GM21367 (cell line): Measurements from ENCODE around the gene ZNF213.
"Not testable (repeated sequence)": the region's sequence is repeated elsewhere in the genome, so short reads cannot be mapped to it uniquely, and the experiment has no call there.

Experiments used
- ATAC-seq: cut with Tn5 transposase; IDR thresholded peaks from one replicate; pipeline ENCODE4 v1.9.1; 2021; ENCODE audit not compliant: unreplicated experiment

The ZNF213 gene

DNA sequence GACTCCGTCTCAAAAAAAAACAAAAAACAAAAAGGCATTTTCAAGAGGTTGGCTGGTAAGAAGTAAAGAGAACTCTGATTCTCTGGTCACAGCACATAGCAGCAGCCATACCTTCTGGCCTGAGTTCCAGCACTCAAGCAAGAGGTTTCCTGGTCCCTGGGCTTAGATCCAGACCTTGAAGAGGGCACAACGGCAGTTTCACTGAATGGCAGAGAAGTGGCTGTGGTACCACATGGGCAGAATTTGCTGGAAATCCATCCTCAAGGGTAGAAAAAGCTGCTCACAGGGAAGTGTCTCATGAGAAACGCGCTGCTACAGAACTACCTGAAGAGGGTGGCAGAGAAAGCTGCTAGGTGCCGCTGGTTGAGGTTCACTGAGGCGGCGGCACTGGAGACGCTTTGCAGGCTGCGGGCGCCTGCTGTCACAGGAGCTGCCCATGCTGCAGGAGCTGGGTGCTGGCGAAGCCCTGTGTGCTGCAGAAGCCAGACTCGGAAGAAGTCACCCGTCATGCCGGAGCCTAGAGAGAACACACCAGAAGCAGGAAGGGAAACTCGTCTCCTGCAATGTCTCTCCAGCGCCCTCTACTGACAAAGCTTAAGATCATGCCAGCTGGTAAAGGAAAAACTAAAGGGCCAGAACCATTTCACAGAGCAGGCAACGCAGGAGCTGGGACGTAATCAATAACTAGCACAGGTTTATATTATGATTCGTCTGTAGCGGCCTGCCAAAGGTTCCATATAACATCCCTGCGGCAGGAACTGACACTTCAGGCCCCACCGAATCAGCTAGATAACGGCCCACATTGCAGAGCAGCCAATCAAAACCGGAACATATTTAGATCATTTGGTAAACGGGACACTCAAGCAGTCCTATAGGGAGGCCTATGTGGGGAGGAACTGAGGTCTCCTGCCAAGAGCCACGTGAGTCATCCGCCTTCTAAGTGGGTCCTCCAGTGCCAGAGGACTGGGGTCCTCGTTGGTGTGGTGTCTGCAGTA, 5.4 kb upstream of the ZNF213 start:
- ATAC-seq: peak; percentile 38

DNA sequence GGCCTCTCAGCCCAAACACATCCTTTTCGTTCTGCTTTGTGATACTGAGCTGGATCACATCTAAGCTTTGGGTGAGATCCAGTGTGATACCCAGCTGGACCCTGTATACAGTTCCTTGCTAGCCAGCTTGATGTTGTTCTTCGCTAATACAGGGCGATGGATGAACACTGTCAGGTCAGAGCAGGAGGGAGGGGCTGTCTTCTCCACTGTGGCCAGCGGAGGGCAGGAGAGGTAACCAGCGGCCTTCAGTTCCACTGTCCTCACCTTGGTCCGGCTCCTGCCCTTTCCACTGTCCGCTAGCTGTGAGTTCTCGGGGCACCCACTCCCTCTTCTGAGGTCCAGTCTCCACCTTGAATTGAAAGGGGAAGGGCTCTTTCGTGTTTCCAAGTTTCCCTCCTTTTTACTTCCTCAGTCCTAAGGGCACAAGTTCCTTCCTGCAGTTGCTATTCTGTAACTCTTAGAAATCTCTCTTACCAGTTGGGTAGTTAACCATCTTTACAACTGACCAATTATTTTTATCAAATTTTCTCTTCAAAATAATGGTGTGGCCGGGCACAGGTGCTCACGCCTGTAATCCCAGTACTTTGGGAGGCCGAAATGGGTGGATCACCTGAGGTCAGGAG, 3.0 kb upstream of the ZNF213 start:
- no peak for ATAC-seq

DNA sequence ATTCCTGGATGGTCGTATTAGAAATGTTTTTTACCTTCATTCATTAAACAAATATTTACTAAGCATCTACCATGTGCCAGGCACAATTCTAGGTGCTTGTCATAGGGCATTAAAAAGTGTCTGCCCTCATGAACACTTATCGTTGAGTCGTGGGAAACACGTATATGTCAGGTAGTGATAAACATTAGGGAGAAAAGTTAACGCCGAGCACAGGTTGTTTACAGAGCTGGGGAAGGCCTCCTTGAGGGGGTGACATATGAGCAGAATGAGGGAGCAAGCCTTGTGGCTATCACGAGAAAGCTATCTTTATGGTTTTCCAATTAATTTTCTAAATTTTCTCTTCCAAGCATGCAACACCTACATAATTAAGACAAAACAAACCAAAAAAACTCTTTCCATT, 985 bp upstream of the ZNF213 start:
- no peak for ATAC-seq

DNA sequence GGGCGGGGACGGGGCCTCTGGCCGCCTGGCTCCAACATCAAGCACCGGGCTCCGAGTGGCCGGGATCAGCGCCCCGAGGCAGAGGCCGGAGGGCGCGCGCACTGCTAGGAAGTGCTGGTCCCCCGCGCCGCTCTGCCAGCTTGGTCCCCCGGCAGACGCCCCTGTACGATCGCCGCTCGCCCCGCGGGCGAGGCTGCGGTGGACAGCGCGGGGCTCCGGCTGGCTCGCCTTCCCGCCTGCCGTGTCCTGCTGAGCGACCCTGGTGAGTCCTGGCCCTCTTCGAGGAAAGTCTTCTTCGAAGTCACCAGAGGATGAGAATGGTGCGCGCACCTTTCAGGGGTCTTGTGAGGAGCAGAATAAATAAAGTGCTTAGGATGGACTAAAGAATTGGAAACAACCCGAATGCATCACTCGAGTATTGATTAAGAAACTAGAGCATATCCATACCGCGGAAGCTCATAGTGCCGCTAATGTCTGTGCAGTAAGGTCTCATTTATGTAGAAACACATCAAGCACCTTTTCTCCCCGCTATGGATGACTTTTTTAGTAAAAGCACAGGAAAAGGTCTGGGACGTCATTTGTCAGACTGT, 392 bp downstream of the ZNF213 start:
- ATAC-seq: peak; percentile 10

DNA sequence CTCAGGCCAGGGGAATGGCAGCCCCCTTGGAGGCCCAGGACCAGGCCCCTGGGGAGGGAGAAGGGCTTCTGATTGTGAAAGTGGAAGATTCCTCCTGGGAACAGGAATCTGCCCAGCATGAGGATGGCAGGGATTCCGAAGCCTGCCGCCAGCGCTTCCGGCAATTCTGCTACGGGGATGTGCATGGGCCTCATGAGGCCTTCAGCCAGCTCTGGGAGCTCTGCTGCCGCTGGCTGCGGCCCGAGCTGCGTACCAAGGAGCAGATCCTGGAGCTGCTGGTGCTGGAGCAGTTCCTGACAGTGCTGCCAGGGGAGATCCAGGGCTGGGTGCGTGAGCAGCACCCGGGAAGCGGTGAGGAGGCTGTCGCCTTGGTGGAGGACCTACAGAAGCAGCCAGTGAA, 2.4 kb downstream of the ZNF213 start:
- no peak for ATAC-seq

DNA sequence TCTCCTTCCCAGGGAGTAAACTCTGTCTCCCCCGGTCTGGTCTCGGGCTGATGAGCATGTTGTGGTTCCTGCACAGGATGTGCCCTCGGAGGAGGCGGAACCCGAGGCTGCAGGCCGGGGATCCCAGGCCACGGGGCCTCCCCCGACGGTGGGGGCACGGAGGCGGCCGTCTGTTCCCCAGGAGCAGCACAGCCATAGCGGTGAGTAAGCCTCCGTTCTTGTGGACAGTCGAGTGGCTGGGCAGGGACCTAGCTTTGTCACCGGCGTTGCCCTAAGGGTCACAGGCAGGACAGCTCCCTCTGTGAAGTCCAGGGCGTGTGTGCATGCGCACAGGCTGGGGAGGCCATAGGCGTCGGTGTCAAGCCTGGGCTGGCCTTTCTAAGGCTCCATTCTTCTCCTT, 3.5 kb downstream of the ZNF213 start:
- no peak for ATAC-seq

DNA sequence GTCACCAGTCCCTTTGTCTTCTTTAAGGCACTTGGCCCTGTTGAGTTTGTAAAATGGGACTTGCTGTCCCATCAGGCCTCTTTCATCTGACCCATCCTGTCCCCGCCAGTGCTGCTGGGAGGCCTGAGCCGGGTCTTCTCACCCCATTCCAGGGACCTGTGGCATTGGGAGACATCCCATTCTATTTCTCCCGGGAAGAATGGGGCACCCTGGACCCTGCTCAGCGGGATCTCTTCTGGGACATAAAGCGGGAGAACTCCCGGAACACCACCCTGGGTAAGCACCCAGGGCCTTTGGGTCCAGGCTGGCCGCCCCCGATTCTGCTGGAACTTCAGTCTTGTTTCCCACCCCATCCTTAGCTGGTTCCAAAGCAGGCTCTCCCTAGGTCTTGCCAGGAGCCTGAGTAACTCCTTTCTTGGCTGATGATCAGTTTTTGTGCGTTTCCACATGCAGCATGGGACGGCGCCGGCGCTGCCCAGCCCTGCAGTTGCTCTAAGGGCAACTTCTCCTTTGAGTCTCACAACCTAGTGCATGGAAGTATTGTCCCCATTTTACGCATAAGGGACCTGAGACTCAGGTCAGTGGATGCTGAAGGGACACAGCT, 4.1 kb downstream of the ZNF213 start:
- ATAC-seq: no peak

DNA sequence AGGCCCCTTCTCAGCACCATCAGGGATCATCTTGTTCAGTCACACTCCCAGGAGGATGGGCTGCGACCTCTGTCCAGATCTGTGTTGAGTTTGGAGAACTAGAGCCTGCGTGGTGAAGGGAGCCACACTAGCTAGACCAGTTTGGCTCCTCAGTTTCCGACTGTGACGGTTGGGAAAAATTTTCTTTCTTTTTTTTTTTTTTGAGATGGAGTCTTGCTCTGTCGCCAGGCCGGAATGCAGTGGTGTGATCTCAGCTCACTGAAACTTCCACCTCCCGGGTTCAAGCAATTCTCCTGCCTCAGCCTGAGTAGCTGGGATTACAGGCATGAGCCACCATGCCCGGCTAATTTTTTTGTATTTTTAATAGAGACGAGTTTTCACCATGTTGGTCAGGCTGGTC, 4.7 kb downstream of the ZNF213 start:
- ATAC-seq: not testable (repeated sequence)

DNA sequence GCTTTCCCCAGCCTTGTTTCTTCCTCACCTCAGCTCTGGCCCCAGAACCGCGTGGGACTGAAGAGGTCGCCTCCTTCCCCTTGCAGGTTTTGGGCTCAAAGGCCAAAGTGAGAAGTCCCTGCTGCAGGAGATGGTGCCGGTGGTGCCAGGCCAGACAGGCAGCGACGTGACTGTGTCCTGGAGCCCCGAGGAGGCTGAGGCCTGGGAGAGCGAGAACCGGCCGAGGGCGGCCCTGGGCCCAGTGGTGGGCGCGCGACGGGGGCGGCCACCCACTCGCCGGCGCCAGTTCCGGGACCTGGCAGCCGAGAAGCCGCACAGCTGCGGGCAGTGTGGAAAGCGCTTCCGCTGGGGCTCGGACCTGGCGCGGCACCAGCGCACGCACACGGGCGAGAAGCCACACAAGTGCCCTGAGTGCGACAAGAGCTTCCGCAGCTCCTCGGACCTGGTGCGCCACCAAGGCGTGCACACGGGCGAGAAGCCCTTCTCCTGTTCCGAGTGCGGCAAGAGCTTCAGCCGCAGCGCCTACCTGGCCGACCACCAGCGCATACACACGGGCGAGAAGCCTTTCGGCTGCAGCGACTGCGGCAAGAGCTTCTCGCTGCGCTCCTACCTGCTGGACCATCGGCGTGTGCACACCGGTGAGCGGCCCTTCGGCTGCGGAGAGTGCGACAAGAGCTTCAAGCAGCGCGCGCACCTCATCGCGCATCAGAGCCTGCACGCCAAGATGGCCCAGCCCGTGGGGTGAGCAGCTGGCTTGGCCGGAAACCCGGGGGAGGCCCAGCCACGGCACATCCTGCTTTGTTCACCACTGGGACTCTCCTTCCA, 6.0 kb downstream of the ZNF213 start:
- ATAC-seq: no peak

DNA sequence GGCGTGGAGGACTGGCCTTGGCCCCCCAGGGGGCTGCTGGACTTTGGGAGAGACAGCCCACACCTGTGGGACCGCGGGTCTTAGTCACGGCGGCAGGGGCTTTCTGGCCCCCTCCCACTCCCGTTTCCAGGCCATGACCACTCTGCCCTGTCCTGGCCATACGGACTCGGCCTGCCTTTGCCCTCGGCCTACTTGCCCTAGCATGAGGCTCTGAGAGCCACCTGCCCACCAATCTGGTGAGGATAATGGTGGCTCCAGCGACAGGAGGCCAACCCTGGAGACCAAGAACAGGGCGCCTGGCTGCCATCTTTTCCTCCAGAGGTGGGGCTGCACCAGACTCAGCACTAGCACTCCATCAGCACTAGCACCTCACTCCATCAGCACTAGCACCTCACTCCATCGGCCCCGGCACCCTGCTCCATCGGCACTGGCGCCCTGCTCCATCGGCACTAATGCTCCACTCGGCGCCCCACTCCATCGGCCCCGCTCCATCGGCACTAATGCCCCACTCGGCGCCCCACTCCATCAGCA, 7.0 kb downstream of the ZNF213 start:
- no peak for ATAC-seq

DNA sequence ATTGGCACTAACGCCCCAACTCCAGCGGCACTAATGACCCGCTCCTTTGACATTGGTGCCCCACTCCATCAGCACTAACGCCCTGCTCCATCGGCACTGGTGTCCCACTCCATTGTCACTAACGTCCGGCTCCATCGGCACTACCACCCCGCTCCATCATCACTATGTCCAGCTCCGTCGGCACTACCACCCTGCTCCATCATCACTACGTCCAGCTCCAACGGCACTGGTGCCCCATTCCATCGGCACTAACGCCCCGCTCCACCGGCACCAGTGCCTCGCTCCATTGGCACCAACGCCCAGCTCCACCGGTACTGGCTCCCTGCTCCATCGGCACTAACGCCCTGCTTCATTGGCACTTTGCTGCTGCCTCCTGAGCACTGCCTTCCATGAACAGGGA, 7.5 kb downstream of the ZNF213 start:
- no peak for ATAC-seq

DNA sequence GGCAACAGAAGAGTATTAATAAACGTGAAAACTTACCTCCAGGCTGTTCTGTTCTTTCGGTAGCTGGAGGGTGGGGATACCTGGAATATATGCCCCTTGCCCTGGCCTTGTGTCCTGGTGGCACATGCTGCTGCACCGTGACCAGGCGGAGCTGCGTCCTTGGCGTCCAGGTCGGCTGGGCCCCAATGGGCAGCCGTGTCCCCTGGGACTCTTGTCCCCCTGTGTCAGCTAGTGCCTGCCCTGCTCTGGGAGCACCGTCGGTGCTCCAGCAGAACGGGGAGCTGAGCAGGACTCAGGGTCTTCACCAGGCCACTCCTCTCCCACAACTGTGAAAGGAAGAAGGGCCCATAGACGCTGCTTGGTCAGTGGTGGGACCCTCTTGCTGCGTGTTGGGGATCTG, 7.9 kb downstream of the ZNF213 start:
- no peak for ATAC-seq

DNA sequence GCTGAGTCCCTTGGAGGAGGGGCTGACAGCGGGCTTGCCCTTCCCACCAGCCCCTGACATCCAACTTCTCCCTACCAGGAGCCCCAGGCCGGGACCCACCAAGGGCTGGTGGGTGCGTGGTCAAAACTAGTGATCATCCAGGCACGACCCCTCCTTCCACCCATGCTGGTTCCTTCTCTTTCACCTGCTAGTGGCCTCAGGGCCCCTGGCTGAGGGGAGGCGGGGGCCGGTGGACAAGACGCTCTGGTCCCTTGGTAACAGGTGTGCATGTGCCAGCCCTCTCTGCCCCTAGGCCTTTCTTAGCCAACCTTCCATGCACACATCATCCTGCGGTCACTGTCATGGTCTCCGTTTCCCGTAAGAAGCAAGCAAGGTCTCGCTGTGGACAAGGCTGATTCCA, 8.4 kb downstream of the ZNF213 start:
- ATAC-seq: no peak

DNA sequence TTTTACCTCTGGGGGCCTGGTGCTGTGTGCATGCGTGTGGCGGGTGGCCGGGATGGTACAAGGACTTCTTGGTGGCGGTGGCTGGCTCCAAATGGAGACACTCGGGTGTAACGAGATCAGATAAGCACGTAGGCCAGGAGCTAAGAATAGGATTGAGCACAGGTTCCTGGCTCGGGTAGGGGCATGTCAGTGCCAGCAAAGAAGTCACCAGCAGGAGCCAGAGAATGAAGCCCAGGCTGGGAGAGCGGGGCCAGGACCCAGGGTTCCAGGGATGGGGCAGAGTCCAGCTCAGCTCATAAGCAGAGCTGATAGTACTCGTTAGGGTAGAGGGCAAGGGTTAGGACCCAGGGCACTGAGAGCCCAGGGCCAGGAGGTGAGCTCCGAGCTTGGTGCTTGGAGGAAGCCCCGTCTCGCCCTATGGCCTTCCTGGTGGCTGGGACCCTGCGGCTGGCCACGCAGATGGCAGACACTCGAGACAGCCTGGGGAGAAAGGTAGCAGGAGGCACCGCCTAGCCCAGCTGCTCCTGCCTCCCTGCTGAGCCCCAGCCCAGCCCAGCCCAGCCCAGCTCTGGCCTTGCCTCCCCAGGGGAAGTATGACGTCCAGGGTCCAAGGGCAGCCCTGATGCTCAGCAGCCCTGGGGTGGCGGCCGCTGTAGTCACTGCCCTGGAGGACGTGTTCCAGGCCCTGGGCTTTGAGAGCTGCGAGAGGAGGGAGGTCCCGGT, 8.9 kb downstream of the ZNF213 start:
- ATAC-seq: no peak

DNA sequence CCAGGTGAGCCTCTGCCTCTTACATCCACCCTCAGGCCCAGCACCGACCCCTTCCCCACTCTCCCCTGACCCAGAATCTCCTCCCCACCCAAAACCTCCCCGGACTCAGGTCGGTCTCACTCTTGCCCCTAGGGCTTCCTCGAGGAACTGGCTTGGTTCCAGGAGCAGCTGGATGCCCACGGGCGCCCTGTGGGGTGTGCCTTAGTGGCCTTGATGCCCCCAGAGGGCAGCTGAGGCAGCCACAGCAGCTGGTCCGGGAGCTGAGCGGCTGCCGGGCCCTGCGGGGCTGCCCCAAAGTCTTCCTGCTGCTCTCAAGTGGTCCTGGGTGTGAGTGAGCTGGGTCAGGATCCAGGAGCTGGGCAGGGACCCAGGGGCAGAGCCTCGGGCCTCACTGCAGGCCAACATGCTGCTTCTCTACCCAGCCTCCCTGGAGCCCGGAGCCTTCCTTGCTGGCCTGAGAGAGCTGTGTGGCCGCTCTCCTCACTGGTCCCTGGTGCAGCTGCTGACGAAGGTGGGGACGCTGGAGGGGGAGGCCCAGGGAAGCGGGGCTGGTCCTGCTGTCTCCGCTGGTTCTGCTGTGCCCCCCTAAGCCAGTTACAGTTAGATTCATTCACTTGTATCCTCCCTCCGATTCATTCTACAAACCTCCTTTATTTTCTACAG, 9.6 kb downstream of the ZNF213 start:
- no peak for ATAC-seq

DNA sequence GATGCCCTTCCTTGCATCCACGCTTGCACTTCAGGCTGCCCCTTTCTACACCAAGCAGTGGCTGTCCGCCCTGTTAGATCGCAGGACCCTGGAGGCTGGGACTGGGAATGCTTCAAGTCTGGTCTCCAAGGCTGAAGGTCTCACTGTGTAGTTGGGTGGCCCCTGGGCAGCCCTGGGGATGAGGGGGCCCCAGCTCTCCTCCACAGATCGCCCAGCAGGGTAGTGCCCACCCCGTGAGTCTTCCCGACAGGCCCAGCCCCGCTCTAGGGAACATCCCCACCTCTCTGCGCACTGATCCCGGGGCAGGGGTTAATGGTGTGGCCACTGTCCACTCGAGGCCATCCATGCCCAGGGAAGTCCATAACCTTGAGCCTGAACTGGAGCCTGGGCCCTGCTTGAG, 10.3 kb downstream of the ZNF213 start:
- ATAC-seq: no peak

DNA sequence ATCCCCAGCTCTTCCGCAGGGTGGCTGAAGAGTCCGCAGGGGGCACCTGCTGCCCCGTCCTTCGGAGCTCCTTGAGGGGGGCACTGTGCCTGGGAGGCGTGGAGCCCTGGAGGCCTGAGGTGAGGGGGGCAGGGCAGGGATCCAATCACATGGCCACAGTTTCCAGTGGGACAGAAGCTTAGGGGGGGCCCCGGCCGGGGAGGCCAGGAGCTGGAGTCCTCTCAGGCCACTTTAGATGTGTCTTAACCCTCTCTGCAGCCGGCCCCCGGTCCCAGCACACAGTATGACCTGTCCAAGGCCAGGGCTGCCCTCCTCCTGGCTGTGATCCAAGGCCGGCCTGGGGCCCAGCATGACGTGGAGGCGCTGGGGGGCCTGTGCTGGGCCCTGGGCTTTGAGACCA, 10.8 kb downstream of the ZNF213 start:
- ATAC-seq: no peak

DNA sequence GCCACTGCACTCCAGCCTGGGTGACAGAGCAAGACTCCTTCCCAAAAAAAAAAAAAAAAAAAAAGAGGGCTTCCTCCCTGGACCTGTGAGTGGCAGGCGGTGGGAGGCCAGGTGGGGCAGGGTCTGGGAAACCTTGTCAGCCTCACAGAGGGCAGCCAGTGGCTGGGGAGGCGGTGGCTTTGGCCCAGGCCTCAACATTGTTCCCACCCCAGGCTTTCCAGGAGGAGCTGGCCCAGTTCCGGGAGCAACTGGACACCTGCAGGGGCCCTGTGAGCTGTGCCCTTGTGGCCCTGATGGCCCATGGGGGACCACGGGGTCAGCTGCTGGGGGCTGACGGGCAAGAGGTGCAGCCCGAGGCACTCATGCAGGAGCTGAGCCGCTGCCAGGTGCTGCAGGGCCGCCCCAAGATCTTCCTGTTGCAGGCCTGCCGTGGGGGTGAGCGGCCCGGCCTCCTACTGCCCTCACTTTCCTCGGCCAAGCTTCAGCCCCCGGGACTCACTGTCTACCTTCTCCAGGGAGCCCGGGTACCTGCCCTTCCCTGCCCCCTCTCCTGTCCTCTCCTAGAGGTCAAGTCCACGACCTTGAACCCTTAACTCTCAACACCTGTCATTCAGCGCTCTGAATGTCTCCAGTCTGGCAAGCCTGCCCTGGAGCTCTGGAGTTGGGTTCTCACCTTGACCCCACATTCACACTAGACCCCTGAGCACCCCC, 12.4 kb downstream of the ZNF213 start:
- no peak for ATAC-seq

DNA sequence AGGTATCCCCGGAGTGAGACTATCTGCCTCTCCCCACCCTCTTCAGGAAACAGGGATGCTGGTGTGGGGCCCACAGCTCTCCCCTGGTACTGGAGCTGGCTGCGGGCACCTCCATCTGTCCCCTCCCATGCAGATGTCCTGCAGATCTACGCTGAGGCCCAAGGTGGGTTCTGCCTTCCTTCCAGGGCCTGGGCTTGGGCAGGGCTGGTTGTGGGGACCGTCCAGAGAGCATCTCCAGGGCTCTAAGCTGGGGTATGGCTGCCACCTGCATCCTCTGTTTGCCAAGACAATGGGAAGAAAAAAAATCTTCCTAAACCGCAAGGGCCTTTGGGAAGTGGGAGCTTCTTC, 12.9 kb downstream of the ZNF213 start:
- ATAC-seq: no peak
